Mesenchymal stem cell (in vitro differentiated cells and primary cell): Measurements from ENCODE around the gene FOLR1.

Experiments used
- DNase-seq: peaks from one replicate; pipeline ENCODE4 v3.0.0-alpha.2; 2013
- H2AFZ ChIP-seq: one replicate; pipeline ENCODE4 v1.6.1; 2013; ENCODE audit warnings: low read depth, mild to moderate bottlenecking, control low read depth, inconsistent platforms, low read length, moderate library complexity
- H2AK5ac ChIP-seq: 2 replicates; pipeline ENCODE4 v1.6.1; 2013; ENCODE audit warnings: low read length, moderate library complexity, mild to moderate bottlenecking, inconsistent platforms; ENCODE audit not compliant: severe bottlenecking
- H2BK120ac ChIP-seq: one replicate; pipeline ENCODE4 v1.6.1; 2013; ENCODE audit warnings: low read depth, mild to moderate bottlenecking, inconsistent platforms, low read length, moderate library complexity
- H2BK12ac ChIP-seq, 2 experiments: one replicate each; pipeline ENCODE4 v1.6.1; 2013; ENCODE audit warnings: inconsistent platforms in 2 of 2, low read length in 2 of 2, mild to moderate bottlenecking in 2 of 2, moderate library complexity in 2 of 2, control low read depth in 1 of 2
- H2BK15ac ChIP-seq: one replicate; pipeline ENCODE4 v1.6.1; 2013; ENCODE audit warnings: mild to moderate bottlenecking, low read depth, inconsistent platforms; ENCODE audit not compliant: poor library complexity, severe bottlenecking
- H2BK5ac ChIP-seq: 2 replicates; pipeline ENCODE4 v1.6.1; 2013; ENCODE audit warnings: low read depth, mild to moderate bottlenecking, low read length, control low read depth, inconsistent platforms; ENCODE audit not compliant: poor library complexity, severe bottlenecking
- H3K14ac ChIP-seq, 2 experiments: one replicate each; pipeline ENCODE4 v1.6.1; 2013; ENCODE audit warnings: inconsistent platforms in 2 of 2, low read length in 2 of 2, control low read depth in 1 of 2, mild to moderate bottlenecking in 1 of 2, moderate library complexity in 1 of 2
- H3K18ac ChIP-seq, 2 experiments: one replicate each; pipeline ENCODE4 v1.6.1; 2013; ENCODE audit warnings: inconsistent platforms in 2 of 2, low read length in 2 of 2, control low read depth in 1 of 2, low read depth in 1 of 2, mild to moderate bottlenecking in 1 of 2
- H3K23ac ChIP-seq, 2 experiments: one replicate each; pipeline ENCODE4 v1.6.1; 2013; ENCODE audit warnings: inconsistent platforms in 2 of 2, low read length in 2 of 2, mild to moderate bottlenecking in 2 of 2, moderate library complexity in 2 of 2, control low read depth in 1 of 2
- H3K27ac ChIP-seq: 2 replicates; pipeline ENCODE4 v1.5.1; 2013; ENCODE audit warnings: mild to moderate bottlenecking, moderate library complexity, low read length, control low read depth, inconsistent platforms; ENCODE audit not compliant: poor library complexity, severe bottlenecking
- H3K27me3 ChIP-seq, 2 experiments: 2 replicates each; pipeline versions ENCODE4 v1.6.1 to v1.7.0; 2013; ENCODE audit warnings: low read length in 2 of 2, mild to moderate bottlenecking in 2 of 2, moderate library complexity in 2 of 2, control low read depth in 1 of 2, inconsistent platforms in 1 of 2; ENCODE audit not compliant: control insufficient read depth in 1 of 2, insufficient read depth in 1 of 2
- H3K36me3 ChIP-seq, 2 experiments: 2 replicates each; pipeline versions ENCODE4 v1.6.1 to v1.7.0; 2013; ENCODE audit warnings: low read length in 2 of 2, control low read depth in 1 of 2, inconsistent platforms in 1 of 2, low read depth in 1 of 2, mild to moderate bottlenecking in 1 of 2; ENCODE audit not compliant: insufficient read depth in 2 of 2, control insufficient read depth in 1 of 2
- H3K4ac ChIP-seq, 2 experiments: one replicate each; pipeline ENCODE4 v1.6.1; 2013; ENCODE audit warnings: inconsistent platforms in 2 of 2, low read length in 2 of 2, mild to moderate bottlenecking in 2 of 2, moderate library complexity in 2 of 2, control low read depth in 1 of 2, low read depth in 1 of 2
- H3K4me1 ChIP-seq: 2 replicates; pipeline ENCODE4 v1.6.1; 2013; ENCODE audit warnings: low read depth, low read length, control low read depth; ENCODE audit not compliant: control insufficient read depth, insufficient read depth
- H3K4me2 ChIP-seq: 2 replicates; pipeline ENCODE4 v1.6.1; 2013; ENCODE audit warnings: low read length, mild to moderate bottlenecking, inconsistent platforms; ENCODE audit not compliant: poor library complexity, severe bottlenecking
- H3K4me3 ChIP-seq, 2 experiments: 2 replicates each; pipeline versions ENCODE4 v1.5.1 to v1.7.0; 2013; ENCODE audit warnings: low read length in 2 of 2, mild to moderate bottlenecking in 2 of 2, control low read depth in 1 of 2, low read depth in 1 of 2; ENCODE audit not compliant: insufficient read depth in 1 of 2
- H3K79me1 ChIP-seq: replicated peaks from 2 replicates; pipeline ENCODE4 v1.6.1; 2013; ENCODE audit warnings: mild to moderate bottlenecking, control low read depth, low read length, inconsistent platforms; ENCODE audit not compliant: poor library complexity, severe bottlenecking
- H3K9ac ChIP-seq: 2 replicates; pipeline ENCODE4 v1.7.0; 2013; ENCODE audit warnings: mild to moderate bottlenecking, low read length, moderate library complexity
- H3K9me3 ChIP-seq: 2 replicates; pipeline ENCODE4 v1.7.0; 2013; ENCODE audit warnings: mild to moderate bottlenecking, low read length; ENCODE audit not compliant: control insufficient read depth
- H4K8ac ChIP-seq: one replicate; pipeline ENCODE4 v1.6.1; 2013; ENCODE audit warnings: inconsistent platforms, mild to moderate bottlenecking, low read length, moderate library complexity
- H4K91ac ChIP-seq: one replicate; pipeline ENCODE4 v1.6.1; 2013; ENCODE audit warnings: mild to moderate bottlenecking, low read length, inconsistent platforms
- WGBS: methylation state at CpG from one replicate; pipeline ENCODE4 v1.1.7; 2013; ENCODE audit warnings: mixed read lengths; 5-methylcytosine and 5-hydroxymethylcytosine counted together

The FOLR1 gene

GRCh38 chr11:72244060-72244360 lies 52.1 kb downstream of the FOLR1 start, which contains the start of gene PHOX2A:
PHOX2A (minus strand) TSS chr11:72244176; CDS start chr11:72244004, 172 bp downstream.
- WGBS: under 1% methylated on average over 30 of the region's 37 CpGs
- DNase-seq: no peak
- H3K4me3 ChIP-seq: no peak within 1 kb of the TSS
- peak within 1 kb of the TSS; percentile 59 for H3K4me2 ChIP-seq
- H3K14ac ChIP-seq: no peak within 1 kb of the TSS
- H3K4me1 ChIP-seq: peaks cover 26% of the 10 kb centered on the region
- H3K23ac ChIP-seq: peak within 1 kb of the TSS in 1 of 2 experiments; percentile 51
- H3K9ac ChIP-seq: no peak within 1 kb of the TSS
- no peak within 1 kb of the TSS for H4K8ac ChIP-seq
- no peaks in the 10 kb centered on the region for H3K9me3 ChIP-seq
- no peak within 1 kb of the TSS for H3K18ac ChIP-seq
- no peak within 1 kb of the TSS for H3K27ac ChIP-seq
- no peak within 1 kb of the TSS for H2BK15ac ChIP-seq
- no peak within 1 kb of the TSS for H2AFZ ChIP-seq
- no peaks in the 10 kb centered on the region for H3K36me3 ChIP-seq
- H3K27me3 ChIP-seq: peaks cover 78 to 89% of the 10 kb centered on the region in 2 experiments
- H4K91ac ChIP-seq: no peak within 1 kb of the TSS
- no peak within 1 kb of the TSS for H3K4ac ChIP-seq
- no peaks in the 10 kb centered on the region for H3K79me1 ChIP-seq
- H2BK12ac ChIP-seq: no peak within 1 kb of the TSS
- no peak within 1 kb of the TSS for H2BK120ac ChIP-seq
- no peak within 1 kb of the TSS for H2AK5ac ChIP-seq
- H2BK5ac ChIP-seq: no peak within 1 kb of the TSS

DNA sequence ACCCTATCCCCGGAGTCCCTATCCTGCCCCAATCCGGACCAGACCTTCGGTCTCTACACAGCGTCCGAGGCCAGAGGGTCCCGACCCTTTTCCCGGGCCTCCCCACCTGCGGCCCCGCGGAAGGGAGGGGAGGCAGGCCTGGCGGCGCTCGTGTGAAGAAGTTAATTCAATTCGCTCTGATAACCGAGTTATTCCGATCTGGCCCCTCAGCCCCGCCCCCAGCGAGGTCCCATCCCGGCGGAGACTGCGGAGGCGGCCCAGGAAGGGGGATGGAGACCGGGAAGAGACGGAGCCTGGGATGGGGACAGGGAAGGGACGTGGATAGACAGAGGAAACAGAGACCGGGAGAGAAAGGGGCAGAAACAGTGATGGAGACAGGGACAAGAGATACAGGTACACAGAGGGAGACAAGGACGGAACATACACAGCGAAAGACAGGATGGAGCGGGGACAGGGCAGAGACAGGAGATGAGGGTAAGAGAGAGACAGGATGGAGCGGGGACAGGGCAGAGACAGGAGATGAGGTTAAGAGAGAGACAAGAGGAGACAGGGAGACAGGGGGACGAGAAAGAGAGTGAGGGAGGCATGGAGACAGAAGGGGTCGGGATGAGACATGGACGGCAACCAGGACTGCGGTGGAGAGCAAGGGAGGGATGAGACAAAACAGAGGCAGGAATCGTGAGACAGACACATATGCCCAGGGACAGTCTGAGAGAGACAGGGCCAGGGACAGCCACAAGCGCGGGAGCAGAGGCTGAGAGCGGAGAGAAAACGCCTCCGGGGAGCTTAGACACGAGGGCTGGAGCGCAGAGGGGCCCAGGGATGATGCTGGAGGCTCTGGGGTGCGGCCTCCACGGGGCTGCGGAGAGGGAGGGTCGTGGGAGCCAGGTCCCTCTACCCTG lies 52.7 kb downstream of the FOLR1 start:
- peak overlapping the region in 1 of 2 experiments; percentile 51 for H3K23ac ChIP-seq
- no peak overlapping the region for H2BK12ac ChIP-seq
- H3K4ac ChIP-seq: no peak overlapping the region
- H3K18ac ChIP-seq: no peak overlapping the region
- 3% methylated on average over 46 of the region's 46 CpGs for WGBS
- H3K79me1 ChIP-seq: no peaks in the 10 kb centered on the region
- H2BK120ac ChIP-seq: no peak overlapping the region
- H3K4me1 ChIP-seq: peaks cover 21% of the 10 kb centered on the region
- peaks cover 81 to 88% of the 10 kb centered on the region in 2 experiments for H3K27me3 ChIP-seq
- DNase-seq: no peak
- H2AFZ ChIP-seq: no peak overlapping the region
- no peak overlapping the region for H4K8ac ChIP-seq
- no peak overlapping the region for H3K9ac ChIP-seq
- H2AK5ac ChIP-seq: no peak overlapping the region
- H2BK5ac ChIP-seq: no peak overlapping the region
- H3K4me3 ChIP-seq: no peak overlapping the region
- no peaks in the 10 kb centered on the region for H3K9me3 ChIP-seq
- no peak overlapping the region for H3K27ac ChIP-seq
- H2BK15ac ChIP-seq: no peak overlapping the region
- no peak overlapping the region for H4K91ac ChIP-seq
- H3K36me3 ChIP-seq: no peaks in the 10 kb centered on the region
- no peak overlapping the region for H3K14ac ChIP-seq
- peak overlapping the region; percentile 59 for H3K4me2 ChIP-seq

DNA sequence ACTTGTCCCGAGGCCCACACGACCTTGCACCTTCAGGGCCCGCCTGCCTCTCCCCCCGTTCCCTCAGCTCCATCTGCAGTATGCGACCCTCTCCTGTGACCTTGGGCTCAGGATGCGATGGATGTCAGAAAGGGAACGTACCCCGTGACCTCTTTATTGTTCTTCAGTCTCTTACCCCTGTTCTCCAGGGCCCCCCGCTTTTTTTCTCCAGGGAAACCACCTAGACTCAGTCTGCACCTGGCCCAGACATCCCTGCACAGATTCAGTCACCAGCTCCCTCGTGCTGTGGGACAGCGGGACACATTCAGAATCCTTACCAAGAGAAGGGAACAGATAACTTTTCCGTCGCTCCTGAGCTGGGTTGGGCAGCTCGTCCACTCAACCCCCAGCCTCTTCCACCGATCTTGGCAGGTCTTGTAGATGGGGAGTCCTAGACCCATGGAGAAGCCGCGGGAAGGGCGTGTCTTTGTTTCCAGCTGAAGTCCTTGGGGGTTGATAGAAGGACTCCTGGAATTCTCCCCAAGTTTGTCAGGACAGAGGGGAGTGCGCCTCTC lies 53.4 kb downstream of the FOLR1 start:
- Histone ChIP-seq H3K4me2 (peak overlapping the region; percentile 5), H3K4me1 (peaks cover 15% of the 10 kb centered on the region), H2BK15ac (no peak overlapping the region), H3K4ac (no peak overlapping the region), H2BK12ac (no peak overlapping the region), H3K27ac (no peak overlapping the region), H3K79me1 (no peaks in the 10 kb centered on the region), H3K14ac (no peak overlapping the region), H3K23ac (peak overlapping the region in 1 of 2 experiments; percentile 51), H2BK120ac (no peak overlapping the region), H2AFZ (no peak overlapping the region), H2AK5ac (no peak overlapping the region), H3K18ac (no peak overlapping the region), H3K4me3 (no peak overlapping the region), H3K36me3 (no peaks in the 10 kb centered on the region), H3K9ac (no peak overlapping the region), H4K8ac (no peak overlapping the region), H4K91ac (no peak overlapping the region), H2BK5ac (no peak overlapping the region), H3K9me3 (no peaks in the 10 kb centered on the region), H3K27me3 (peaks cover 86 to 91% of the 10 kb centered on the region in 2 experiments)
- 18% methylated on average over 15 of the region's 19 CpGs for WGBS
- no peak for DNase-seq
